Measurements from ENCODE around the gene MAP3K9.

DNA sequence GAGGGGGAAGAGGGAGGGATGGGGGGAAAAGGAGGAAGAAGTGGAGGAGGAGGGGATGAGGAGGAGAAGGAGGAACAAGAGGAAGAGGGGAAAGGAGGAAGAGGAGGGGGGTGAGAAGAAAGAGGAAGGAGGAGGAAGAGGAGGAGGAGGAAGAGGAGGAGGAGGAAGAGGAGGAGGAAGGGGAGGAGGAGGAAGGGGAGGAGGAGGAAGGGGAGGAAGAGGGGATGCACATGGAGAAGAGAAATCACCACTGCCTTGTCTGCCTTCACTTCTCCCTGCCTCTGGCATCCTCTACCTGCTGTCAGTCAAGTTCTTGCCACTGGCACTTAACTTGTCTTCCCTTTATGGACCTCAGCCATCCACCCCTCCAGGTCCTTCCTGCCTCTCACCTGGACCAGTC, 107.7 kb downstream of the MAP3K9 start:
- TF ChIP-seq, protein P1, sequence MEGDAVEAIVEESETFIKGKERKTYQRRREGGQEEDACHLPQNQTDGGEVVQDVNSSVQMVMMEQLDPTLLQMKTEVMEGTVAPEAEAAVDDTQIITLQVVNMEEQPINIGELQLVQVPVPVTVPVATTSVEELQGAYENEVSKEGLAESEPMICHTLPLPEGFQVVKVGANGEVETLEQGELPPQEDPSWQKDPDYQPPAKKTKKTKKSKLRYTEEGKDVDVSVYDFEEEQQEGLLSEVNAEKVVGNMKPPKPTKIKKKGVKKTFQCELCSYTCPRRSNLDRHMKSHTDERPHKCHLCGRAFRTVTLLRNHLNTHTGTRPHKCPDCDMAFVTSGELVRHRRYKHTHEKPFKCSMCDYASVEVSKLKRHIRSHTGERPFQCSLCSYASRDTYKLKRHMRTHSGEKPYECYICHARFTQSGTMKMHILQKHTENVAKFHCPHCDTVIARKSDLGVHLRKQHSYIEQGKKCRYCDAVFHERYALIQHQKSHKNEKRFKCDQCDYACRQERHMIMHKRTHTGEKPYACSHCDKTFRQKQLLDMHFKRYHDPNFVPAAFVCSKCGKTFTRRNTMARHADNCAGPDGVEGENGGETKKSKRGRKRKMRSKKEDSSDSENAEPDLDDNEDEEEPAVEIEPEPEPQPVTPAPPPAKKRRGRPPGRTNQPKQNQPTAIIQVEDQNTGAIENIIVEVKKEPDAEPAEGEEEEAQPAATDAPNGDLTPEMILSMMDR (IDR thresholded peaks at IDR 0.05; ENCODE audit: poor library complexity): no peak
- TF ChIP-seq EZH2 (IDR thresholded peaks at IDR 0.05; ENCODE audit: borderline replicate concordance) (no peak), EZH2phosphoT487 (IDR thresholded peaks at IDR 0.05; ENCODE audit: low read depth, severe bottlenecking, unreplicated experiment) (no peak)
